Lower lobe of right lung (tissue), 2 donors: ENCODE results near the gene FHIT. TPM values are rescaled to one million over a fixed set of nuclear protein-coding genes. Genes with fewer than 3 reads are reported as not detected.

Source experiments
- ATAC-seq, 2 donors: fragments of 200-7000 bp; cut with Tn5 transposase; one replicate each; pipeline ENCODE4 v1.9.1; 2020 to 2022; ENCODE audit warnings: mild to moderate bottlenecking in 2 of 2, moderate library complexity in 2 of 2
- DNase-seq: peaks from one replicate; pipeline ENCODE4 v3.0.0-alpha.2; 2020
- H3K27ac ChIP-seq: fragments of 200-600 bp; one replicate; pipeline ENCODE4 v1.8.0; 2022
- H3K27me3 ChIP-seq: fragments of 200-600 bp; one replicate; pipeline ENCODE4 v1.8.0; 2022; ENCODE audit warnings: low read depth
- H3K36me3 ChIP-seq: fragments of 200-600 bp; one replicate; pipeline ENCODE4 v1.8.0; 2022; ENCODE audit warnings: mild to moderate bottlenecking
- H3K4me1 ChIP-seq: fragments of 200-600 bp; one replicate; pipeline ENCODE4 v1.8.0; 2022
- H3K4me3 ChIP-seq: fragments of 200-600 bp; one replicate; pipeline ENCODE4 v1.8.0; 2022; ENCODE audit warnings: mild to moderate bottlenecking
- H3K9me3 ChIP-seq: fragments of 200-600 bp; one replicate; pipeline ENCODE4 v1.8.0; 2022
- intact Hi-C: fragments of 100-400 bp; cut with DNase I; formaldehyde crosslinking; loops from one replicate; pipeline ENCODE4 v1.11.0; 2022
- total RNA-seq: library from RNA; stranded (reverse); fragmentation: NEBNext Ultra II Directional; extraction: Animal tissue kit (Norgen Biotek cat#: 25700); gene quantifications from one replicate; pipeline ENCODE4 v1.2.1, GENCODE V29; 2021
- TF ChIP-seq, protein P1 (sequence below): fragments of 200-600 bp; IDR thresholded peaks from one replicate; pipeline ENCODE4 v1.8.0; 2022; ENCODE audit warnings: antibody characterized with exemption, mild to moderate bottlenecking
- donor health status: DM: no; HTN: yes; CAD: no; lungs with severe emphysema.

The FHIT gene
- total RNA-seq, 1 donor from 2014 or later: 10.3 TPM

DNA sequence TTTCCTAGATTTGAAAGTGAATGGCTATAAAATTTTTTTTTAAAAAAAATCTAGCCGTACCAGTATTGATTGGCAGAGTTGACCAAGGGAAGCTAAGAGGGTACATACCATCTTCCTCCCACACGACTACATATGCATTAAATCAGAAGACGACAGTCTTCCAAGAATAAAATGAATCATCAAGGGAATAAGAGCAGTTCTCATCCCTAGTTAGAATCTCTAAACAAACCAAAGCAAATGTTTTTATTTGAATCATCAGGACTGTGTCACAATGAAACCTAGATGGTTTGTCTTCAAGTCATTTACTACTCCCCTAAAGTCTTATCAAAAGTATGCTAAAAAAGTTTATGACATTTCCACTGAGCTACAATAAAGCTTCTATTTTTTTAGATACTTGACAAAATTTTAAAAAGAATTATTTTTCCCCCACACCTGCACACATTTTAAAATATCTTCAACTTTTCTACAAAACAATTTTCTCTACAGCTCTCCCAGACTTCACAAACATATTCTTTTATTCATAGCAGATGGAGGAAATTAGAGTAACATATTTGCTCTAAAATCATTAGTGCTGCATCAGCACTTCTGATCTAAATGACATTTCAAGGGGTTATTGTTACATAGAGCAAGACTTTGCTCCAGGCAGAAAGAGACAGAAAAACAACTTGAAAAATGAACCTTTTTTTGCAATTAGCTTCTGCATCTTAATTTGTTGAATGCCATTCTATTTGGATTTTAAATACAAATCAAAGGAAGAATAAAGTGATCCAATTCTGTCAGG, 547.1 kb downstream of the FHIT start:
- no peak overlapping the region for H3K27ac ChIP-seq
- H3K4me3 ChIP-seq: no peak overlapping the region
- DNase-seq (no peak), ATAC-seq (no peak)
- intact Hi-C loops: no loop called here
- no peaks in the 10 kb centered on the region for H3K4me1 ChIP-seq
- TF ChIP-seq, protein P1, sequence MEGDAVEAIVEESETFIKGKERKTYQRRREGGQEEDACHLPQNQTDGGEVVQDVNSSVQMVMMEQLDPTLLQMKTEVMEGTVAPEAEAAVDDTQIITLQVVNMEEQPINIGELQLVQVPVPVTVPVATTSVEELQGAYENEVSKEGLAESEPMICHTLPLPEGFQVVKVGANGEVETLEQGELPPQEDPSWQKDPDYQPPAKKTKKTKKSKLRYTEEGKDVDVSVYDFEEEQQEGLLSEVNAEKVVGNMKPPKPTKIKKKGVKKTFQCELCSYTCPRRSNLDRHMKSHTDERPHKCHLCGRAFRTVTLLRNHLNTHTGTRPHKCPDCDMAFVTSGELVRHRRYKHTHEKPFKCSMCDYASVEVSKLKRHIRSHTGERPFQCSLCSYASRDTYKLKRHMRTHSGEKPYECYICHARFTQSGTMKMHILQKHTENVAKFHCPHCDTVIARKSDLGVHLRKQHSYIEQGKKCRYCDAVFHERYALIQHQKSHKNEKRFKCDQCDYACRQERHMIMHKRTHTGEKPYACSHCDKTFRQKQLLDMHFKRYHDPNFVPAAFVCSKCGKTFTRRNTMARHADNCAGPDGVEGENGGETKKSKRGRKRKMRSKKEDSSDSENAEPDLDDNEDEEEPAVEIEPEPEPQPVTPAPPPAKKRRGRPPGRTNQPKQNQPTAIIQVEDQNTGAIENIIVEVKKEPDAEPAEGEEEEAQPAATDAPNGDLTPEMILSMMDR: no peak
- H3K9me3 ChIP-seq: peaks cover 3% of the 10 kb centered on the region
- no peaks in the 10 kb centered on the region for H3K36me3 ChIP-seq
- no peaks in the 10 kb centered on the region for H3K27me3 ChIP-seq

DNA sequence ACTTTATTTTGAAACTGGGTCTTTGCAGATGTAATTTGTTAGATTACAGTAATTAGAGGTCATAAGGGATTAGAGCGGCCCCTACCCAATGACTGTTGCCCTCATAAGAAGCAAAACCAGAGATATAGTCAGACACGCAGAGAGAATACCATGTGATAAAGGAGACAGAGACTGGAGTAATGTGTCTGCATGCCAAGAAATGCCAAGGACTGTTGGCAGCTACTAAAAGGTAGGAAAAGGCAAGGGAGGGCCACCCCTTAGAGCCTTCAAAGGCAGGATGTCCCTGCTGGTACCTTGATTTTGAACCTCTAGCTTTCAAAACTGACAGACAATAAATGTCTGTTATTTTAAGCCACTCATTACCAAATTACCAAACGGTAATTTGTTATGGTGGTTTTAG, 548.2 kb downstream of the FHIT start:
- TF ChIP-seq, protein P1: no peak
- Histone ChIP-seq H3K27me3 (no peaks in the 10 kb centered on the region), H3K9me3 (peaks cover 3% of the 10 kb centered on the region), H3K4me1 (no peaks in the 10 kb centered on the region), H3K36me3 (no peaks in the 10 kb centered on the region), H3K27ac (no peak overlapping the region), H3K4me3 (no peak overlapping the region)
- intact Hi-C loops: no loop called here
- DNase-seq: no peak
- no peak for ATAC-seq

DNA sequence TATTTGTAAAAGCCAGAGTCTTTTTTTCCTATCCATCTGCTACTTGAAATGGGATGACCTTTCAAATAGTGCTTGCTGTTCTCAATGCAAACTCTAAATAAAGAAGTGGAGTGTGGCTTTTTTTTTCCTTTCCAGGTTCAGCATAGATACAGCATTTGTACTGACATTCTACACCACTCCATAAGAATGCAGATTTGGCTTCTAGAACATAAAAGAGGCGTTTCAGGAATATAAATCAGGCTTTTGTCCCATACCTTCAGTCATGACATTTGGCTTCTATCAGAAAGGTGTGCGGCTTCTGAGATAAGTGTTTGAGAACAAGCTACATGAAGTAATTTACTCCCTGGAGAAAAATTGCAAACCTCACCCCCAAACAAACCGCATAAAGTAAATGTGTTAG, 553.1 kb downstream of the FHIT start:
- Histone ChIP-seq H3K4me3 (no peak overlapping the region), H3K36me3 (no peaks in the 10 kb centered on the region), H3K27me3 (no peaks in the 10 kb centered on the region), H3K4me1 (no peaks in the 10 kb centered on the region), H3K27ac (no peak overlapping the region), H3K9me3 (peaks cover 1% of the 10 kb centered on the region)
- ATAC-seq (no peak), DNase-seq (no peak)
- TF ChIP-seq, protein P1: no peak
- intact Hi-C loops: no loop called here

DNA sequence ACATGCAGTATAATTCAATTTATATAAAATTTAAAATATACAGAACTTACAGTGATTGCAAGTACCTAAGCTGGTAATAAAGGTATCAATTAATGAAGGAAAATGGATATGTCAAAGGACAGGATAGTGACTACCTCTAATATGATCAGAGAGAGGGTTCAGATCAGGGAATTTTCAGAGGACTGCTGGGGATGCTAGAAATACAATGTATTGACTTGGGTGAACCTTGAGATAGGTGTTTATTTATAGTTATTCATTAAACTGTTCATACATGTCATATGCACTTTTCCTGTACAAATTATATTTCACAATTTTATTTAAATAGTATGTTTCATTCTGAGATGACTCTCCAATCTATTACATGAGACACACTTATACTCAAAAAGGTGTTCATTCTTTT, 554.1 kb downstream of the FHIT start:
- H3K36me3 ChIP-seq: no peaks in the 10 kb centered on the region
- H3K4me1 ChIP-seq: no peaks in the 10 kb centered on the region
- H3K27me3 ChIP-seq: no peaks in the 10 kb centered on the region
- intact Hi-C loops: no loop called here
- H3K4me3 ChIP-seq: no peak overlapping the region
- ATAC-seq (no peak), DNase-seq (no peak)
- H3K9me3 ChIP-seq: no peaks in the 10 kb centered on the region
- H3K27ac ChIP-seq: no peak overlapping the region
- TF ChIP-seq, protein P1: no peak

DNA sequence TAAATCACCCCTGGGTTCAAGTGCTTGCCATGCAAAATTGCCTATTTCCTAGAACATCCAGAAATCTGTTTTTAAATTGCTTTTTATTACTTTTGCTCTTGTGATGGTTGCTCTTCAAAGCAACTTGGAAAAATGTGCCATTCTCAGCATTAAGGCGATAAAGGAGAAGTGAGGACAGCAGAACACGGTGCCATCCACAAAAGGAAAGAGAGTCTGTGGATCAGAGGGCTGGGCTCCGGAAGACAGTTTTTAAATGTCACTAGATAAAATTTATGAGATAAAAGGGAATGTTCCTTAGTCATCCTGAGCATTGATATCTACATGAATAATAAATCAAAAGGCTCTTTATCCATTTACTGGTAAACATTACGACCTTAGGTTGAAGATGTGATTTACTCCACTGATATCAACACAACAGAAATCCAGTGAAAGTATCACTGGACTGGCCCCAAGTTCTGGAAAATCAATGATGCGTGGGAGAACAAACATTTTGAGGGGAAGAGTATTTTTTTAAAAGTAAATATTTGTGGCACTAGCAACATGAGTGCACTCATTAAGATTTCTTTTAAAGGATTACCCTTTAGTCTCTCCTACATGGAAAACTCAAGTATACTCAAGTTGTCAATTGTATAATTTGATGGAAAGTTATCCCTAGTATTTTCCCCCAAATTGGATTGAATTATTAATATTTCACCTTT, 554.7 kb downstream of the FHIT start:
- Histone ChIP-seq H3K4me3 (no peak overlapping the region), H3K9me3 (no peaks in the 10 kb centered on the region), H3K36me3 (no peaks in the 10 kb centered on the region), H3K4me1 (no peaks in the 10 kb centered on the region), H3K27me3 (no peaks in the 10 kb centered on the region), H3K27ac (no peak overlapping the region)
- intact Hi-C loops: no loop called here
- TF ChIP-seq, protein P1: no peak
- no peak for DNase-seq
- no peak for ATAC-seq
